NT2/D1 (cell line): ENCODE results near the gene C15orf62.

ENCODE experiments used
- DNase-seq: peaks from one replicate; pipeline ENCODE4 v3.0.0-alpha.2; 2011; ENCODE audit warnings: low read depth, low spot score
- H3K27me3 ChIP-seq: 2 replicates; pipeline ENCODE4 v1.6.0; 2011; ENCODE audit warnings: mild to moderate bottlenecking; ENCODE audit not compliant: insufficient read length, insufficient read depth
- H3K36me3 ChIP-seq: 2 replicates; pipeline ENCODE4 v1.6.1; 2011; ENCODE audit warnings: mild to moderate bottlenecking, low read length, mixed read lengths; ENCODE audit not compliant: insufficient read depth, insufficient read length
- H3K4me1 ChIP-seq: 2 replicates; pipeline ENCODE4 v1.5.1; 2011; ENCODE audit not compliant: insufficient read depth, insufficient read length
- H3K4me3 ChIP-seq: 2 replicates; pipeline ENCODE4 v1.5.1; 2011; ENCODE audit warnings: low read depth; ENCODE audit not compliant: insufficient read length
- H3K9ac ChIP-seq: 2 replicates; pipeline ENCODE4 v1.6.0; 2011; ENCODE audit warnings: low read depth; ENCODE audit not compliant: insufficient read length
- H3K9me3 ChIP-seq: 2 replicates; pipeline ENCODE4 v1.5.1; 2011; ENCODE audit warnings: mild to moderate bottlenecking, low read length; ENCODE audit not compliant: insufficient read depth
- SUZ12 ChIP-seq: IDR thresholded peaks from 2 replicates; pipeline ENCODE4 v1.6.1; 2011; ENCODE audit not compliant: insufficient read length, insufficient read depth; ENCODE audit errors: extremely low read depth
- YY1 ChIP-seq: IDR thresholded peaks from 2 replicates; pipeline ENCODE4 v1.6.1; 2011; ENCODE audit not compliant: insufficient read length, insufficient read depth
- ZNF274 ChIP-seq: IDR thresholded peaks from 2 replicates; pipeline ENCODE4 v1.6.1; 2011; ENCODE audit warnings: mild to moderate bottlenecking, low read depth, low read length

Gene C15orf62

DNA sequence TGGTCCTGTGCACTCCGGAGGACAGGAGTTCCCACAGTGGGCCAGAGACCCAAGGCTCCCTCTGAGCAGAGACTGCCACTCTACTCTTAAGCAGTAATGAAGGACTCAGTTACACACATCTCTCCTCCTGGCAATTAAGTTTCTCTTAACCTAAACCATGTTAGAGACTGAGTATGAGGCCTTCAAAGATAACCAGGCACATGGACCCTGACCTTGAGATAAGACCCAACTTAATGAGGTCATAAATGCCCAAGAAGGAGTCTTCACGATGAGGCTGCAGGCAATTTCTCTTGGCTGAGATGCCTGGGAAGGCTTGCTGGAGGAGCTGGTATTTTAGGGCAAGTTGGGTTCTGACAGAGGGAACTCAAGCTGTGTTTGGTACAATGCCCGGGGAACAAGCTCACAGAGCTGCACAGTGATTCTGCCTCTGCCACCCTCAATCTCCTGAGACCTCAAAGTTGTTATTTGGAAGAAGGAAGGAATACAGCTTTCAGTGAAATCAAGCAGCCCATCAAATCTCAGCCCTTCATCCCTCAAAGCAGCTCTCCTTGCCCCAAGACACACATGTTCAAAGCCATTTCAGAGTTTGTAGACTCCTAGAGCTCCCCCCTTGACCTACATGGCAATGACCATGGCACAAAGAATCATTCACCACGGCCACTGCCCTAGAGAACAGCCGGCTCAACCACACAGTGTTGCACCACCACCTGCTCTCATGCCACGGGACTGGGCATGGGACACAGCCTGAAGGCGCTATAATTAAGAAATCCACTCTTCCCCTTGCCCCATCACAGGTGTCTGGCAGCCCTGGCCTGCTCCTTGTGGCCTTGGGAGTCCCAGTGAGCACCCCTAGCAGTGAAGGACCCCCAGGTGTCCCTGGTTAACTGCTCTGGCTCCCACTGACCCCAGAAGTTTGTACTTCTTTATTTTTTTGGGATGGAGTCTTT, 21.8 kb upstream of the C15orf62 start:
- H3K4me3 ChIP-seq: no peak overlapping the region
- H3K36me3 ChIP-seq: peaks cover 52% of the 10 kb centered on the region
- H3K4me1 ChIP-seq: peaks cover 13% of the 10 kb centered on the region
- H3K9me3 ChIP-seq: no peaks in the 10 kb centered on the region
- H3K9ac ChIP-seq: peak overlapping the region; percentile 21
- H3K27me3 ChIP-seq: no peaks in the 10 kb centered on the region
- DNase-seq: no peak
- TF ChIP-seq ZNF274 (no peak), YY1 (no peak), SUZ12 (no peak)

DNA sequence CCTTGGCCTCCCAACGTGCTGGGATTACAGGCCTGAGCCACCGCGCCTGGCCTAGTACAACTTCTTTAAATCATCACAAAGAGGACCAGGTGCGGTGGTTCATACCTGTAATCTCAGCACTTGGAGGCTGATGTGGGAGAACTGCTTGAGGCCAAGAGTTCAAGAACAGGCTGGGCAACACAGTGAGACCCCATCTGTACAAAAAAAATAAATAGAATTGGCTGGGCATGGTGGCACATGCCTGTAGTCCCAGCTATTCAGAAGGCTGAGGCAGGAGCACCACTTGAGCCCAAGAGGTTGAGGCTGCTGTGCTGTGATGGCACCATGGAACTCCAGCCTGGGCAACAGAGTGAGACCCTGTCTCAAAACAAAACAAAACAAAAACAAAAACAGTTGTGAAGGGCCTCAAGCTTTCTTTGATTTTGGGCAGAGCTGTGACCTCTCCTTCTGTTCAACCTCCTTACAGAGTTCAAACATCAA, 20.6 kb upstream of the C15orf62 start:
- Histone ChIP-seq H3K9me3 (no peaks in the 10 kb centered on the region), H3K4me1 (peaks cover 11% of the 10 kb centered on the region), H3K4me3 (no peak overlapping the region), H3K36me3 (peaks cover 42% of the 10 kb centered on the region), H3K27me3 (no peaks in the 10 kb centered on the region), H3K9ac (no peak overlapping the region)
- DNase-seq: no peak
- TF ChIP-seq YY1 (no peak), ZNF274 (no peak), SUZ12 (no peak)

DNA sequence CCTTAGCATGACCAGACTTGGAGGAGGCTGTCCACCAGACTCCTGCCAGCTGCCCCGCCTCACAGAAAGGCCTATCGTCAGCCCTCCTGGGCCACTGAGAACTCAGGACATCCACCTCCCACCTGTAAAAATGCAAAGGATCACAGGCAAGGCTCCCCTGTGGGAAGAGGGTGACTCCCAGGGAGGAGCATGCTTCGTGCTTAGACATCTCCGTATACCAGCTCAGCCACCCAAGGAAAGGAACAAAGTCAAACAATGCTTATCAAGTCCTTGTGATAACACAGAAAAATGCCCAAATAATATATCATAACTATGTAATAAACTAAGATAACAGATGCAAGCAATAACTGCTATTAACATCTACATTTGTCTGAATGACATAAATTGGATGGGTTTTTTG, 18.9 kb upstream of the C15orf62 start:
- H3K9me3 ChIP-seq: no peaks in the 10 kb centered on the region
- DNase-seq: no peak
- H3K4me3 ChIP-seq: no peak overlapping the region
- peaks cover 2% of the 10 kb centered on the region for H3K4me1 ChIP-seq
- TF ChIP-seq ZNF274 (no peak), SUZ12 (no peak), YY1 (no peak)
- peaks cover 28% of the 10 kb centered on the region for H3K36me3 ChIP-seq
- no peaks in the 10 kb centered on the region for H3K27me3 ChIP-seq
- no peak overlapping the region for H3K9ac ChIP-seq

DNA sequence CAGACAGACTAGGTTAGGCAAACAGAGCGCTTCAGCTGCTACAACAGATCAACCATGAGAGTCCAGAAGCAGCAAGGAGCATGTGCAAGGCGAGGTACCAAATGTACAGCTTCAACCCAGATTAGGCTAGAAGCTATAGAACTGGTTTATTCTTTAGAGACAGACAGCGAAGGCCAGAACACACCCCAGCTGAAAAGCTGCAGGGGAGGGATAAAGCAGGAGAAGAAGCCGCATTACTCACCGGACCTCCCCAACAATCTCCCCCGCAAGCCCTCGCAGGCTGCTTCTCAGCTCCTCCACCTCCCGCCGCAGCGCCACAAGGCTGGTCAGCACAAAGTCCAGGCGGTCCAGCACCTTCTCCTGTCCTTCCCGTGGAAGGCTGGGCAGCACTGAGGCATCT, 18.0 kb upstream of the C15orf62 start:
- Histone ChIP-seq H3K36me3 (peaks cover 26% of the 10 kb centered on the region), H3K27me3 (no peaks in the 10 kb centered on the region), H3K9ac (no peak overlapping the region), H3K4me1 (peaks cover 2% of the 10 kb centered on the region), H3K9me3 (no peaks in the 10 kb centered on the region), H3K4me3 (no peak overlapping the region)
- DNase-seq: no peak
- no peak for TF ChIP-seq ZNF274
- no peak for TF ChIP-seq YY1
- no peak for TF ChIP-seq SUZ12

DNA sequence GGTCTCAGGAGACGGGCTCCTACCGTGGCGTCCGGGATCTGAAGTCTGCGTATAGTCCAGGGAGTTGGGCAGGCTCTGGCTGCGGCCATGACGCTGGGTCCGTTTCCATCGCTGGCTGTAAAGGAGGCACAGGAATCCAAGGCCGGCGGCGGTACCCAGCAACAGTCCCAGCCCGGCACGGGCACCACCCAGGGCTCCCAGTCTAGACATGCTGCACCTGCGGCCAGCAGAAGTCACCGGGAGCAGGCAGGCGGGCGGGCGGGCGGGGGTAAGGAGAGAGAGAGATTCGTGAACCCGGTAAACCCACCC, 15.3 kb upstream of the C15orf62 start:
- H3K4me3 ChIP-seq: peak overlapping the region; percentile 77
- DNase-seq: no peak
- no peaks in the 10 kb centered on the region for H3K27me3 ChIP-seq
- H3K36me3 ChIP-seq: peaks cover 24% of the 10 kb centered on the region
- no peaks in the 10 kb centered on the region for H3K9me3 ChIP-seq
- peak overlapping the region; percentile 89 for H3K9ac ChIP-seq
- no peak for TF ChIP-seq YY1
- TF ChIP-seq ZNF274: no peak
- TF ChIP-seq SUZ12: no peak
- no peaks in the 10 kb centered on the region for H3K4me1 ChIP-seq

- peak within 1 kb of the TSS; percentile 77 for H3K4me3 ChIP-seq
- DNase-seq: peak; percentile 84
- peaks cover 20% of the 10 kb centered on the region for H3K36me3 ChIP-seq
- TF ChIP-seq YY1 (peak; percentile 7), ZNF274 (no peak)
- peak within 1 kb of the TSS; percentile 95 for H3K9ac ChIP-seq
- H3K4me1 ChIP-seq: no peaks in the 10 kb centered on the region
- no peaks in the 10 kb centered on the region for H3K9me3 ChIP-seq
- no peaks in the 10 kb centered on the region for H3K27me3 ChIP-seq
Measured at GRCh38 chr15:40754883-40755811, 14.6 kb upstream of the C15orf62 start, which contains the start of gene RMDN3. Gene RMDN3, minus strand, starts transcription at chr15:40755254. Its CDS starts 471 bp downstream, at chr15:40754783.

DNA sequence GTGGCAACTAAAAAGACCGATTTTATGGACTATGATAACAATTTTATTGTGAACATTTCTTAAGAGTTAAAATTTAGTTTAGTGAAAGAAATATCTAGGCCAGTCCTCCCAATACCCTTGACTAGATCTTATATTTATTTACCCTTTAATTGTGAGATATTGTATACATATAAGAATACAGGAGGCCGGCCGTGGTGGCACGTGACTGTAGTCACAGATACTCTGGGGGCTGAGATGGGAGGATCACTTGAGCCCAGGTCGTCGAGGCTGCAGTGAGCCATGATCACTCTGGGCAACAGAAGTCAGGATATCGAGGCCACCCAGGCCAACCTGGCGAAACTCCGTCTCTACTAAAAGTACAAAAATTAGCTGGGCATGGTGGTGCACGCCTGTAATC, 14.0 kb upstream of the C15orf62 start:
- Histone ChIP-seq H3K9ac (peak overlapping the region; percentile 95), H3K4me3 (no peak overlapping the region), H3K9me3 (no peaks in the 10 kb centered on the region), H3K27me3 (no peaks in the 10 kb centered on the region), H3K36me3 (peaks cover 15% of the 10 kb centered on the region), H3K4me1 (no peaks in the 10 kb centered on the region)
- TF ChIP-seq SUZ12 (no peak), YY1 (no peak), ZNF274 (no peak)
- no peak for DNase-seq
